Measurements from ENCODE around the gene SPARC.

Gene SPARC

DNA sequence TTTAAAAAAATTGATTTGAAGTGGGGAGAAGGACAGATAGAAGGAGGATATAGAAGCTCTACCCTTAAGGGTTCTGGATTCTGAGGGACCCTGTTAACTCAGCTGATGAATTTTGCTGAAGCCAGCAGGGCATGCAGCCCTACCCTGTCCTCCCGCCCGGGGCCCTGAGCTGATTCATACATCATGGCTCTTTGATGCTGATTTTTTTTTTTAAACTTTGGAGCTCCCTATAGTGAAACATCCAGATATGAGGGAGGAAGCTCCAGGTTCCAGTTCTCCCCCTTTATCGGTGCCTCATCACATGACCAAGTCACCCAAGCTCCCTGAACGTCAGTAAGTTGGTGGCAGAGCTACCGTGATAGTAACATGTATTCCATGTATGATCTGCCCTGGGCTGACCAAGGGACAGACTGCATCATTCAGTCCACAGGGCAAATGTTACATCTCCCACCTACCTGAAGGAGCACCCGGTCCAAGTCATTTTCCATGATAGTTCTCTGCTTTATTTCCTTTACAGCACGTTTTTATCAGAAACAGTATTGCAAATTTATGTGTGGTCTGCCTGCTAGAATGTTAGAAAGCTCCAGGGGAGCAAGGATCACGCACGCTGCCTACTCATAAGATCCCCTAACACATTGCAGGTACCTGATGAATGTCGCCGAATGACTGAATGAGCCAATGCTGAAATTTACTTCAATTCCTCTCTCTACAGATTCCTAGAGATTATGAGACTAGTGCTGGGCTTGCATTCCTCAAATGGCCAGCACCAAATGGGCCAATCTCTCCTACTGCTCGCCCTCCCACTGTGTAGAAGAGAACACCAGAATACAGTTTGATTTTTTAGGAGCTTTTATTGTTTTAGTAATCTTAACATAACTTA, 25.9 kb downstream of the SPARC start:
- Histone ChIP-seq H3K36me3 (ENCODE audit: insufficient read depth) (no peaks in the 10 kb centered on the region), H4K20me1 (ENCODE audit: insufficient read depth) (no peaks in the 10 kb centered on the region), H3K9ac (no peak overlapping the region), H3K27ac (no peak overlapping the region), H3K4me1 (ENCODE audit: low read depth, poor library complexity, severe bottlenecking) (no peaks in the 10 kb centered on the region), H3K27me3 (ENCODE audit: insufficient read depth, low read depth) (no peaks in the 10 kb centered on the region), H2AFZ (ENCODE audit: low read depth) (no peak overlapping the region), H3K79me2 (ENCODE audit: insufficient read depth, low read depth) (no peaks in the 10 kb centered on the region), H3K4me2 (no peak overlapping the region), H3K4me3 (IDR thresholded peaks at IDR 0.05; ENCODE audit: insufficient read depth, low read depth, low read length) (no peak overlapping the region)
- TF ChIP-seq, protein P1, sequence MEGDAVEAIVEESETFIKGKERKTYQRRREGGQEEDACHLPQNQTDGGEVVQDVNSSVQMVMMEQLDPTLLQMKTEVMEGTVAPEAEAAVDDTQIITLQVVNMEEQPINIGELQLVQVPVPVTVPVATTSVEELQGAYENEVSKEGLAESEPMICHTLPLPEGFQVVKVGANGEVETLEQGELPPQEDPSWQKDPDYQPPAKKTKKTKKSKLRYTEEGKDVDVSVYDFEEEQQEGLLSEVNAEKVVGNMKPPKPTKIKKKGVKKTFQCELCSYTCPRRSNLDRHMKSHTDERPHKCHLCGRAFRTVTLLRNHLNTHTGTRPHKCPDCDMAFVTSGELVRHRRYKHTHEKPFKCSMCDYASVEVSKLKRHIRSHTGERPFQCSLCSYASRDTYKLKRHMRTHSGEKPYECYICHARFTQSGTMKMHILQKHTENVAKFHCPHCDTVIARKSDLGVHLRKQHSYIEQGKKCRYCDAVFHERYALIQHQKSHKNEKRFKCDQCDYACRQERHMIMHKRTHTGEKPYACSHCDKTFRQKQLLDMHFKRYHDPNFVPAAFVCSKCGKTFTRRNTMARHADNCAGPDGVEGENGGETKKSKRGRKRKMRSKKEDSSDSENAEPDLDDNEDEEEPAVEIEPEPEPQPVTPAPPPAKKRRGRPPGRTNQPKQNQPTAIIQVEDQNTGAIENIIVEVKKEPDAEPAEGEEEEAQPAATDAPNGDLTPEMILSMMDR (conservative IDR thresholded peaks at IDR 0.05; ENCODE audit: low read depth, low read length): no peak

DNA sequence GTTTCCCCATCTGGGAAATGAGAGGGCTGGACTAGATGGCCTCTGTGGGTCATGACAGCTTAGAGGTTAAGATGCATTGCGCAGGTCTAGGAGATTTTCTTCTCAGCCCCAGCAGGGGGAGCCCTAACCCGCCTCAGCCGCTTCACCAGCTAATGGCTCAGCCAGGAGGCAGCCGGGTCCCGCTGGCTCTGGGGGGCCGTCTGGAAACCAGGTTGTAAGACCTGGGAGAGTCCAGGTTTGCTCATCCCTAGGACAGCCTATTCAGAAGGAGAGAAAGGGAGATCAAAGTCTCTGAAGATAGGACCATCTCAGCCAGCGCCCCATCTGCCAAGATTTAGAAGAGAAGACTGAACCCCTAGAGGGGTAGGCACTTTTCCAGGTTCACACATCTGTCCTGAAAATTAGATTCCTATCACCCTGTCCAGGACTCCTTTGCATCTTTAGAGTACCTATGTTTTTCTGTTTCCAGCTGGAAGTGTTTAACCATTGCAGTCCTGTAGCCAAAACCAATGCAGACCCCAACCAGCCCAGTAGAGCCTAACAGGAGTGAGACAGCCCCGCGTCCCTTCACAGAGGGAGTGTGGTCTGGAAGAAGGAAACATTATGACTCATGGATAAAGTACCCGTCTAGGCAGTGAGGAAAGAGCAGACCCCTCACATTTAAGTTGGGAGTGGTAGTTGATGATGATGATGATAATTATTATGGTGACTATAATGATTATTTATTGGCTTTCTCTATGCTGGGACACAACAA, 27.5 kb downstream of the SPARC start:
- no peak overlapping the region for H3K9ac ChIP-seq
- no peaks in the 10 kb centered on the region for H3K27me3 ChIP-seq (ENCODE audit: insufficient read depth, low read depth)
- no peaks in the 10 kb centered on the region for H4K20me1 ChIP-seq (ENCODE audit: insufficient read depth)
- peak overlapping the region; percentile 30; the same call in 1 of the 2 replicates for H2AFZ ChIP-seq (ENCODE audit: low read depth)
- H3K4me2 ChIP-seq: no peak overlapping the region
- no peaks in the 10 kb centered on the region for H3K79me2 ChIP-seq (ENCODE audit: insufficient read depth, low read depth)
- H3K4me1 ChIP-seq (ENCODE audit: low read depth, poor library complexity, severe bottlenecking): no peaks in the 10 kb centered on the region
- TF ChIP-seq, protein P1 (conservative IDR thresholded peaks at IDR 0.05; ENCODE audit: low read depth, low read length): peak; percentile 86
- H3K36me3 ChIP-seq (ENCODE audit: insufficient read depth): no peaks in the 10 kb centered on the region
- no peak overlapping the region for H3K27ac ChIP-seq
- no peak overlapping the region for H3K4me3 ChIP-seq (IDR thresholded peaks at IDR 0.05; ENCODE audit: insufficient read depth, low read depth, low read length)

DNA sequence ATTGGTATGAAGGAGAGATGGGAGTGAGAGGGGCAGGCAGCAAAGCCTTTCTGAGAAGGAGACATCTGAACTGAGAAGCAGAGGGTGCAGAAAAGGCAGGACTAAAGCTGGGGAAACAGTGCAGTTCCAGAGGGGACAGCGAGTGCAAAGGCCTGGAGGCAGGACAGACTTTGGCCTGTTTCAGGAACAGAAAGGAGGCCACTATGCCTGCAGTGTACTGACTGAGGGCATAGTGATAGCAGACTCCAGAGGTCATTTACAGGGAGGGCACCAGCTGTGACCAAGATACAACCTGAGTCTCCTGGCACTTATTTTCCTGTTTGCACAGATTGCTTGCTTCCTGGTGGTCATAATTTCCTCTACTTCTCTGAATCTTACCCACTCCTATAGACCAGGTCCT, 29.6 kb downstream of the SPARC start:
- Histone ChIP-seq H3K4me1 (ENCODE audit: low read depth, poor library complexity, severe bottlenecking) (no peaks in the 10 kb centered on the region), H3K4me3 (IDR thresholded peaks at IDR 0.05; ENCODE audit: insufficient read depth, low read depth, low read length) (no peak overlapping the region), H3K79me2 (ENCODE audit: insufficient read depth, low read depth) (no peaks in the 10 kb centered on the region), H3K4me2 (no peak overlapping the region), H3K36me3 (ENCODE audit: insufficient read depth) (no peaks in the 10 kb centered on the region), H4K20me1 (ENCODE audit: insufficient read depth) (no peaks in the 10 kb centered on the region), H3K27ac (no peak overlapping the region), H3K9ac (no peak overlapping the region), H3K27me3 (ENCODE audit: insufficient read depth, low read depth) (no peaks in the 10 kb centered on the region), H2AFZ (ENCODE audit: low read depth) (no peak overlapping the region)
- TF ChIP-seq, protein P1 (conservative IDR thresholded peaks at IDR 0.05; ENCODE audit: low read depth, low read length): no peak

DNA sequence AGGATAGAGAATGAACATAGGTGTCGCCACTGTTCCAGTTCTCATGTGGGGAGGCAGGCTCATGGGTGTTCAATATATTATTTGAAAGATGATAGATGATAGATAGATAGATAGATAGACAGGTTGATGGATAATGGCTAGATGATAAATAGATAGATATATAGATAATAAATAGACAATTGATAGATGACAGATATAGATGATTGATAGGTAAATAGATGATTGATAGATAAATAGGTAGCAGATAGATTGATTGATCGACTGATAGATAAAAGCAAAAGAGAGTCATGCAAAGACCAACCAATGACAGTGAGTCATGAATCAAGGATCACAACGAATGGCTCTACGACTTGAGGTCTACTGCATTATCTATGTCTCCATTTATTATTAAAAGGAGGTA, 30.4 kb downstream of the SPARC start:
- TF ChIP-seq, protein P1 (conservative IDR thresholded peaks at IDR 0.05; ENCODE audit: low read depth, low read length): no peak
- H3K4me2 ChIP-seq: no peak overlapping the region
- H3K4me3 ChIP-seq (IDR thresholded peaks at IDR 0.05; ENCODE audit: insufficient read depth, low read depth, low read length): no peak overlapping the region
- no peaks in the 10 kb centered on the region for H3K4me1 ChIP-seq (ENCODE audit: low read depth, poor library complexity, severe bottlenecking)
- H2AFZ ChIP-seq (ENCODE audit: low read depth): no peak overlapping the region
- no peak overlapping the region for H3K9ac ChIP-seq
- no peaks in the 10 kb centered on the region for H3K36me3 ChIP-seq (ENCODE audit: insufficient read depth)
- no peaks in the 10 kb centered on the region for H3K79me2 ChIP-seq (ENCODE audit: insufficient read depth, low read depth)
- H4K20me1 ChIP-seq (ENCODE audit: insufficient read depth): no peaks in the 10 kb centered on the region
- H3K27ac ChIP-seq: no peak overlapping the region
- H3K27me3 ChIP-seq (ENCODE audit: insufficient read depth, low read depth): no peaks in the 10 kb centered on the region

Data from KMS-11 (cell line).